HepG2 (cell line): ENCODE results near the gene SYNGR4. TPM values are rescaled to one million over a fixed set of nuclear protein-coding genes. Genes with fewer than 3 reads are reported as not detected.
A peak's percentile ranks its signal among the peaks of the same experiment; 100 is the strongest.

Experiments used
- BATF2 ChIP-seq: sonication (generic); formaldehyde crosslinking; IDR thresholded peaks from 2 replicates; pipeline ENCODE4 v1.8.0; 2022; ENCODE audit warnings: mild to moderate bottlenecking, missing genetic modification reagents, moderate library complexity
- CHCHD3 ChIP-seq: sonication (generic); formaldehyde crosslinking; IDR thresholded peaks from 2 replicates; pipeline ENCODE4 v1.8.0; 2022; ENCODE audit warnings: mild to moderate bottlenecking, missing genetic modification reagents, moderate library complexity
- CREB3 ChIP-seq: sonication (generic); formaldehyde crosslinking; IDR thresholded peaks from 2 replicates; pipeline ENCODE4 v1.5.0; 2020; ENCODE audit warnings: missing genetic modification reagents
- ELF1 ChIP-seq: sonication (generic); formaldehyde crosslinking; IDR thresholded peaks from 2 replicates; pipeline ENCODE4 v1.4.0; 2020; ENCODE audit warnings: missing genetic modification reagents
- FOSL2 ChIP-seq: sonication (generic); formaldehyde crosslinking; IDR thresholded peaks from 2 replicates; pipeline ENCODE4 v1.4.0; 2020; ENCODE audit warnings: missing genetic modification reagents
- HNRNPK ChIP-seq: fragments of 200-400 bp; formaldehyde crosslinking; IDR thresholded peaks from 2 replicates; pipeline ENCODE4 v1.6.1; 2018; ENCODE audit warnings: low read length, low read depth, moderate library complexity, mild to moderate bottlenecking; ENCODE audit not compliant: poor library complexity, severe bottlenecking
- HOXA3 ChIP-seq: sonication (generic); formaldehyde crosslinking; IDR thresholded peaks from 2 replicates; pipeline ENCODE4 v1.5.0; 2020; ENCODE audit warnings: missing genetic modification reagents
- KLF6 ChIP-seq: IDR thresholded peaks from 2 replicates; pipeline ENCODE4 v1.8.0; 2016; ENCODE audit warnings: missing biosample characterization, missing genetic modification reagents
- KLF9 ChIP-seq: IDR thresholded peaks from 2 replicates; pipeline ENCODE4 v1.6.1; 2016; ENCODE audit warnings: low read depth
- ONECUT2 ChIP-seq: sonication (generic); formaldehyde crosslinking; IDR thresholded peaks from 2 replicates; pipeline ENCODE4 v1.4.0; 2020; ENCODE audit warnings: missing genetic modification reagents
- RFXAP ChIP-seq: sonication (generic); formaldehyde crosslinking; IDR thresholded peaks from 2 replicates; pipeline ENCODE4 v1.4.0; 2020; ENCODE audit warnings: missing genetic modification reagents, borderline replicate concordance
- SKI ChIP-seq: fragments of 450-650 bp; IDR thresholded peaks from one replicate; pipeline ENCODE4 v1.6.1; 2018; ENCODE audit warnings: mild to moderate bottlenecking; ENCODE audit not compliant: partially characterized antibody
- SMYD3 ChIP-seq: sonication (generic); formaldehyde crosslinking; IDR thresholded peaks from 2 replicates; pipeline ENCODE4 v1.8.1; 2023; ENCODE audit warnings: mild to moderate bottlenecking, missing genetic modification reagents
- SOX5 ChIP-seq: IDR thresholded peaks from 2 replicates; pipeline ENCODE4 v1.6.1; 2016; ENCODE audit warnings: borderline replicate concordance
- TBX3 ChIP-seq: fragments of 450-650 bp; IDR thresholded peaks from 2 replicates; pipeline ENCODE4 v1.6.1; 2017; ENCODE audit warnings: antibody characterized with exemption, mild to moderate bottlenecking, inconsistent platforms, borderline replicate concordance
- TCF7L2 ChIP-seq: IDR thresholded peaks from 2 replicates; pipeline ENCODE4 v1.6.1; 2011; ENCODE audit warnings: mild to moderate bottlenecking, low read depth, low read length, moderate library complexity
- THAP11 ChIP-seq: IDR thresholded peaks from 2 replicates; pipeline ENCODE4 v1.6.1; 2016; ENCODE audit warnings: missing biosample characterization, missing genetic modification reagents
- THYN1 ChIP-seq: sonication (generic); formaldehyde crosslinking; IDR thresholded peaks from 2 replicates; pipeline ENCODE4 v1.8.1; 2023; ENCODE audit warnings: low read depth, mild to moderate bottlenecking, moderate library complexity, missing genetic modification reagents, borderline replicate concordance
- ZBTB38 ChIP-seq: sonication (generic); formaldehyde crosslinking; IDR thresholded peaks from 2 replicates; pipeline ENCODE4 v1.5.1; 2020; ENCODE audit warnings: mild to moderate bottlenecking, missing genetic modification reagents
- ZNF274 ChIP-seq: sonication (generic); formaldehyde crosslinking; IDR thresholded peaks from 2 replicates; pipeline ENCODE4 v1.5.1; 2020; ENCODE audit warnings: mild to moderate bottlenecking, missing genetic modification reagents
- ZNF44 ChIP-seq: sonication (generic); formaldehyde crosslinking; IDR thresholded peaks from 2 replicates; pipeline ENCODE4 v1.5.1; 2020; ENCODE audit warnings: mild to moderate bottlenecking, missing genetic modification reagents
- ZNF547 ChIP-seq: sonication (generic); formaldehyde crosslinking; IDR thresholded peaks from 2 replicates; pipeline ENCODE4 v1.5.1; 2020; ENCODE audit warnings: mild to moderate bottlenecking, missing genetic modification reagents
- ZNF580 ChIP-seq: IDR thresholded peaks from 2 replicates; pipeline ENCODE4 v1.6.1; 2016; ENCODE audit warnings: low read depth, borderline replicate concordance
- ZNF639 ChIP-seq: conservative IDR thresholded peaks from 2 replicates; pipeline ENCODE4 v1.6.1; 2018; ENCODE audit warnings: missing genetic modification reagents
- ZNF703 ChIP-seq: sonication (generic); formaldehyde crosslinking; IDR thresholded peaks from 2 replicates; pipeline ENCODE4 v1.5.1; 2020; ENCODE audit warnings: missing genetic modification reagents, mild to moderate bottlenecking, moderate library complexity, borderline replicate concordance
- ZSCAN21 ChIP-seq: sonication (generic); formaldehyde crosslinking; IDR thresholded peaks from 2 replicates; pipeline ENCODE4 v1.8.0; 2022; ENCODE audit warnings: mild to moderate bottlenecking, missing genetic modification reagents, moderate library complexity, borderline replicate concordance
- polyA plus RNA-seq, 8 experiments: library from polyadenylated mRNA; depleted of rRNA in 3 of 8; stranded (reverse) in 7 of 8; unstranded in 1 of 8; fragments of >200 nt; fragmentation: Illumina TruSeq in 4 of 8; extraction: Trizol in 4 of 8; gene quantifications; 2 replicates each; pipeline versions ENCODE4 v1.2.1 to v1.2.3, GENCODE V29; 2011 to 2016; ENCODE audit warnings: low read depth in 4 of 8, missing spikeins in 1 of 8, mixed read lengths in 1 of 8; ENCODE audit not compliant: insufficient read depth in 1 of 8
- total RNA-seq, 5 experiments: library from RNA; depleted of rRNA; stranded (reverse); fragments of >200 nt; fragmentation: Illumina TruSeq; extraction: Trizol; gene quantifications; 2 replicates each; pipeline ENCODE4 v1.2.3, GENCODE V29; 2016; ENCODE audit warnings: low read depth in 1 of 5
- TF ChIP-seq, protein P1 (sequence below): sonication (generic); formaldehyde crosslinking; IDR thresholded peaks from 2 replicates; pipeline ENCODE4 v1.5.0; 2020; ENCODE audit warnings: missing genetic modification reagents

SYNGR4 gene
- total and polyA plus RNA-seq, 2 of the 13 experiments (the other 11 are each of a cell fraction or from before 2014, with no cell fraction given) = not detected

DNA sequence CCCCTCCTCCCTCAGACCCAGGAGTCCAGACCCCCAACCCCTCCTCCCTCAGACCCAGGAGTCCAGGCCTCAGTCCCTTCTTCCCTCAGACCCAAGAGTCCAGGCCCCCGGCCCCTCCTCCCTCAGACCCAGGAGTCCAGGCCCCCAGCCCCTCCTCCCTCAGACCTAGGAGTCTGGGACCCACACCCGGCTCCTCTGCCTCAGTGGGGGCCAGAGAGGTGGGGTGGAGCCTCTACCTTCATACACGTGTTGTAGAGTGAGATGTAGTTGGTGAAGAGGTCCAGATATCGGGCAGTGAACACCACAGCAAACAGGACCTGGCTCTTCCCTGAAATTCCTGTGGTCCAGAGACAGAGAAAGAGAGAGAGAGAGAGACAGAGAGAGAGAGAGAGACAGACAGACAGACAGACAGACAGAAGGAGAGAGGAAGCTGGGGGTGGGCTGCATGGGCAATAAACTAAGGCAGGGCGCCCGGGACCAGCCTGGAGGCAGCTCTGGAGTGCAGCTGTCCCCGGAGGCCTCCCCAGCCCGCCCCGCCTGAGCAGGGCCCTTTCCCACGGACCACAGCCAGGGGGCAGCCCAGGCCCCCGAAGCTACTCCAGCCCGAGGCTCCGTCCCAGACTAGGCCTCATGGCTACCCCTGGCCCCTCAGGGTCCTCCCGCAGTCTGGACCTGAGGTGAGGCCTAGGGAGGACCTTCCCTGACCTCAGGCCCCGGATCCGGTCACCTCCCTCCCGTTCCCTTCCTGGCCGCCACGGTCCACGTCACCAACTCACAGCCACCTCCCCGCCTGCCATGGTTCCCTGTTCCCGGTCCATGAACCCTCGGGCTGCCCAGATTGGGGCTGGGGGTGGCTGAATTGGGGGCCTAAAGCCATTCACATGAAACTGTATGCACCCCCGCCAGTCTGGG is 26.3 kb downstream of the SYNGR4 start (continued):
- no peak for TF ChIP-seq ZSCAN21 (CRISPR knock-in tag)
- TF ChIP-seq SOX5 (CRISPR knock-in tag) = peak; percentile 25; the same call in 1 of the 2 replicates
- TF ChIP-seq ZNF703 (CRISPR knock-in tag) = no peak; the same call in 1 of the 2 replicates
- TF ChIP-seq CREB3 (CRISPR knock-in tag) = no peak
- no peak for TF ChIP-seq ONECUT2 (CRISPR knock-in tag)
- peak; percentile 75 for TF ChIP-seq ZNF547 (CRISPR knock-in tag)
- TF ChIP-seq HOXA3 (CRISPR knock-in tag) = peak; percentile 64; the same call in 1 of the 2 replicates
- TF ChIP-seq KLF9 (CRISPR knock-in tag) = no peak
- no peak for TF ChIP-seq KLF6 (CRISPR knock-in tag)
- no peak for TF ChIP-seq CHCHD3 (CRISPR knock-in tag)
- peak; percentile 12; the same call in 1 of the 2 replicates for TF ChIP-seq SMYD3
- no peak for TF ChIP-seq SKI
- peak; percentile 65 for TF ChIP-seq ZBTB38 (CRISPR knock-in tag)
- TF ChIP-seq, protein P1, sequence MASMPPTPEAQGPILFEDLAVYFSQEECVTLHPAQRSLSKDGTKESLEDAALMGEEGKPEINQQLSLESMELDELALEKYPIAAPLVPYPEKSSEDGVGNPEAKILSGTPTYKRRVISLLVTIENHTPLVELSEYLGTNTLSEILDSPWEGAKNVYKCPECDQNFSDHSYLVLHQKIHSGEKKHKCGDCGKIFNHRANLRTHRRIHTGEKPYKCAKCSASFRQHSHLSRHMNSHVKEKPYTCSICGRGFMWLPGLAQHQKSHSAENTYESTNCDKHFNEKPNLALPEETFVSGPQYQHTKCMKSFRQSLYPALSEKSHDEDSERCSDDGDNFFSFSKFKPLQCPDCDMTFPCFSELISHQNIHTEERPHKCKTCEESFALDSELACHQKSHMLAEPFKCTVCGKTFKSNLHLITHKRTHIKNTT (CRISPR knock-in tag) = no peak
- no peak for TF ChIP-seq ZNF580 (CRISPR knock-in tag)
- peak; percentile 53 for TF ChIP-seq FOSL2 (CRISPR knock-in tag)
- TF ChIP-seq TCF7L2 = no peak
- TF ChIP-seq TBX3 = no peak
- no peak for TF ChIP-seq HNRNPK
- no peak for TF ChIP-seq ZNF44 (CRISPR knock-in tag)
- TF ChIP-seq THAP11 (CRISPR knock-in tag) = peak; percentile 84
- TF ChIP-seq ZNF274 (CRISPR knock-in tag) = peak; percentile 17; the same call in 1 of the 2 replicates
- no peak; the same call in 1 of the 2 replicates for TF ChIP-seq ELF1
- no peak for TF ChIP-seq BATF2 (CRISPR knock-in tag)
- no peak for TF ChIP-seq THYN1 (CRISPR knock-in tag)
- no peak for TF ChIP-seq ZNF639 (CRISPR knock-in tag)
- TF ChIP-seq RFXAP (CRISPR knock-in tag) = 0 out of 2 replicates have a peak, but pooled peaks have one; percentile 40
